HG02938 (cell line): ENCODE results near the gene ACAP2.

Source experiments
- ATAC-seq: cut with Tn5 transposase; IDR thresholded peaks from one replicate; pipeline ENCODE4 v1.9.1; 2021; ENCODE audit warnings: mild to moderate bottlenecking, moderate library complexity; ENCODE audit not compliant: unreplicated experiment

ACAP2 gene

GRCh38 chr3:195224980-195225580 lies 217.7 kb downstream of the ACAP2 start:
- no peak for ATAC-seq
